Stimulated activated CD4-positive, alpha-beta T cell treated with anti-CD3 and anti-CD28 coated beads, Interleukin-12 subunit alpha, Interleukin-12 subunit beta, amount 100 ng/mL, for 4 hours (primary cell): Measurements from ENCODE around the gene BAZ2B.

ENCODE experiments used
- DNase-seq: peaks from one replicate; pipeline ENCODE4 v3.0.0-alpha.2; 2020

BAZ2B gene

DNA sequence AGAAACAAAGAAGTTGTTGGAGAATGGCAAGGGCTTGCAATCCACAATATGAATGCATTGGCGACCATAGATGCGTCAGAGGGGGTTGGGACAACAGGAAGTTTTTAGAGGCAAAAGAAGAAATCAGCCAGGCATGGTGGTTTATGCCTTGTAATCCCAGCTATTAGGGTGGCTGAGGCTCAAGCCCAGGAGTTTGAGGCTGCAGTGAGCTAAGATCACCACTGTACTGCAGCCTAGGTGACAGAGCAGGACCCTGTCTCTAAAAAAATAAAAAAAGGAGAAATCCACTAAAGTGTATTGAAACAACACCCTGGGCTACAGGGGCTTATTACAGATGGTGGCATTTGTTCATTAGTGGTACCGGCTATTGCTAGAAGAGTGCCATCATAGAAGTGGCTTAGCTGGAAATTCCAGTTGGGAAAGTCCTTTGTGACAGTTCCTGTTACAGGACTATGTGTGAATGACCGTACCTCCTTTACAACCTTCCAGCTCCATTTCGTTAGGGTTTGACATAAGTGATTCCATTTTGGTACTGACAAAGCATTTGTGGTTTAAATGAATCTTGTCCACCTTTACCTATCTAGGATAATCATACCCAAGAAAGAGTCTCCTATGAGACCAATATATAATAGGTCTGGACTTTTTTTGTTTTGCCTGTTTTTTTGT lies 319.2 kb downstream of the BAZ2B start:
- no peak for DNase-seq

- no peak for DNase-seq
Measured at GRCh38 chr2:159292157-159292556, 324.2 kb downstream of the BAZ2B start.

GRCh38 chr2:159290289-159290907 lies 325.9 kb downstream of the BAZ2B start:
- no peak for DNase-seq

DNA sequence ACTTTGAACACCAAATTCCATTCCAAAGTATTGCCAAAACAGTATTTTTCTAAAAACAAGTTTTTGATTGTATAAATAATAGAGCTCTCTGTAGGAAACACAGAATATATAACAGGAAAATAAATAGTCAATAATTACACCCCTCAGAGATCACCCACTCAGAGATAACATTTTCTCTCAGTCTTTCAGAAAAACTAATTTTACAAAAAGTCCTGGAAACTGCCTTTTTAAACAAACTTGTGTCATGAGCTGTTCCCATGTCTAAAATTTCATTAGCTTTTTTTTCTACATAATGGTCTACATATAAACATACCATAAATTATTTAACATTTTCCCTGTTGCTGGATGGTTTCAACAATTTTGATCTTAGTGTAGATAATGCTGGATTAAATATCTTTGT lies 328.6 kb downstream of the BAZ2B start:
- DNase-seq = no peak

GRCh38 chr2:159286709-159287441 lies 329.5 kb downstream of the BAZ2B start:
- peak; percentile 98 for DNase-seq

GRCh38 chr2:159285929-159286708 lies 330.2 kb downstream of the BAZ2B start, which contains the start of gene WDSUB1:
TSS of gene WDSUB1 (minus strand) at chr2:159286703. CDS start at chr2:159283069, 3,634 bp downstream.
- DNase-seq = peak; percentile 33

GRCh38 chr2:159285433-159285832 lies 330.9 kb downstream of the BAZ2B start:
- no peak for DNase-seq

DNA sequence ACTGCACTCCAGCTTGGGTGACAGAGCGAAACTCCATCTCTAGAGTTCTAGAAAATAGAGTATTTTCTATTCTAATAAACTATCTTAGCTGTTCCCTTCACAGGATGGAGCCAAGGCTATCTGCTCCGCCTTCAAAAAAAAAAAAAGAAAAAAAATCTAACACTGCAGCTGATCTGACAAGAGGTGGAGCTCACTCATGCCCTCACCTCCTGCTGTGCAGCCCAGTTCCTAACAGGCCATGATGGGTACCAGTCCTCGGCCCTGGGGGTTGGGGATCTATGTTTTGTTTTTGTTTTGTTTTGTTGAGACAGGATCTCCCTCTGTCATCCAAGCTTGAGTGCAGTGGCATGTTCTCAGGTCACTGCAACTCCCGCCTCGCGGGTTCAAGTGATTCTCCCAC lies 332.8 kb downstream of the BAZ2B start:
- DNase-seq = no peak

- no peak for DNase-seq
Measured at GRCh38 chr2:159281002-159281401, 335.3 kb downstream of the BAZ2B start.

DNA sequence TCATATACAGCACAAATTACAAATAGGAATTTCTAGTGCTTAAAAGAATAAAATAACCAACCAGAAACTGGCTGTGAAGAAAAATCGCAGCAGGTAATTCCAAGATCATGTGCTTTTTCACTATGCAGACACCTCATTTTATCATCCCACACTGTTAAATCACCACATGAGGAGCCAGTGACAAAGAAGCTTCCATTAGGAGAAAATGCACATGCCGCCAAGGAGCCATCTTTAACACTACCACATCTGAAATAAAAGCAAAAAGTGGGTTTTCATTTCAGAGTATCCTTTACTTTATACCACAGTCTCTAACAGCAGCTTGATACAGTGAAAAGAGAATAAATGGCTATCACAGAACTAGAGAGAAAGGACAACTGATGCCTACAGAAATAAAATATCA lies 336.6 kb downstream of the BAZ2B start:
- DNase-seq = no peak

DNA sequence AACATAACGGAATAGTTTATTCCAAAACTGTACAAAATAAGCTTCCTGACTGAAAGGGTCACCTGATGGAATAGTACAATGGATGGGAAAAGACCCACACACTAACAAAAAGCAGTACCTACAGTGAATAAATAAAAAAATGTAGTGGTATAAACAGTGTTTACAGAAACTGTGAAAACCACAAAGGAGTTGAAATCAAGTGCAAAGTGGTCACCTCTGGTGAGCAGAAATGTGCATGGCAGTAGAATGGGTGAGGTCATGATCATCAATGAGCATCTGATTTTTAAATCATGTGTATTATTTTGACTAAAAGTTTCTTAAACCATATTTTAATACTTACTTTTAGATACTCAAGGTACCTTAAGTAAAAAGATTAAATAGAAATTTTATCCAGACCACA lies 341.2 kb downstream of the BAZ2B start:
- no peak for DNase-seq

DNA sequence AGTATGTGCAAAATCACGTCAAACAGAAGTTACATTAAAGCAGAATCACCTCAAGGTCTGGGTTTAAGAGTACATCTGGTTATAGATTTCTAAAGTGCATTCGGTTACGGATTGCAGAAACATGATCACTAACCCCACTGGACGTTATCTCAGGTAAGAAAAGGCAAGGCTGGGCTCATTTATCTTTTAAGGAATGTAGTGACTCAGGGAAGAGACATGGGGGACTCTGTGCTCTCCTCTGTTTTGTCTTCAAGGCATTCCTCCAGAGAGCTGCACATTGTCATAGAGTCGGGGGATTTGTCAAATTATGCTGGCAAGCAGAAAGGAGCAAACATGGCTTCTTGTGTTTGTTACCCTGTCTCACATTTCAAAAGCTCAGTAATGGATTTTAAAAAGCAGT lies 344.2 kb downstream of the BAZ2B start:
- DNase-seq = no peak

DNA sequence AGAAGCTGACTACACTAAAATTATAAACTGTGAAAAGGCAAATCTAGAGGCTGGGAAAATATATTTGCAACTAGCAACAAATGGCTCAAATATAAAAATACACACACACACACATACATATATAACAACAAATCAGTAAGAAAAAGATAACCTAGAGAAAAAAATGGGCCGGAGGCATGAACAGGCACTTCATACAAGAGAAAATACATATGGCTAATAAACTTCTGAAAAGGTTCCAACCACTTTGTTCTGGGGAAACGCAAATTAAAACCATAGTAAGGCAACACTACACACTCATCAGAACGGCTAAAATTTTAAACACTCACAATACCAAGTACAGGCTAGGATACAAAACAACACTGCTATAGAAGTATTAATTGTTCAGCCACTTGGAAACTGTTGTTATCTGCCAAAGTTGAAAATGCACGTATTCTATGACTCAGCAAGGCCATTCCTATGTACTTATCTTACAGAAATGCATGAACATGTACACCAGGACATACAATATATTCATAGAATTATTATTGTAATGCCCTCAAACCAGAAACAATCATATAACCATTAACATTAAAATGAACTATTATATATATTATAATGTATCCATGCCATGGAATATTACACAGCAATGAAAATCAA lies 345.5 kb downstream of the BAZ2B start:
- no peak for DNase-seq
